ENCODE data around the gene GPATCH4. TPM values are rescaled to one million over a fixed set of nuclear protein-coding genes. Genes with fewer than 3 reads are reported as not detected.

GPATCH4 gene
- total and polyA plus RNA-seq, 4 donors = 7.6 to 23.6 (median 16.3) TPM

- H3K9me3 ChIP-seq (ENCODE audit: control insufficient read depth in 4 of 4, low read length in 3 of 4) = no peaks in the 10 kb centered on the region
- no peak overlapping the region for H3K9ac ChIP-seq (ENCODE audit: low read depth in 1 of 2, low read length in 2 of 2)
- H3K36me3 ChIP-seq (ENCODE audit: control insufficient read depth in 4 of 4, insufficient read depth in 3 of 4, low read depth in 1 of 4, low read length in 3 of 4) = no peaks in the 10 kb centered on the region
- WGBS = 75% methylated on average over 4 of the region's 4 CpGs
- no peak for DNase-seq (ENCODE audit: low spot score)
- no peak overlapping the region for H3K4me3 ChIP-seq (ENCODE audit: low read depth in 1 of 3, low read length in 3 of 3)
- H3K4me1 ChIP-seq (ENCODE audit: control insufficient read depth in 4 of 4, insufficient read depth in 4 of 4, low read length in 3 of 4) = peaks cover 0 to 4% (median 2%) of the 10 kb centered on the region in 4 donors
- peaks cover 0 to 2% (median 0%) of the 10 kb centered on the region in 4 donors for H3K27me3 ChIP-seq (ENCODE audit: control insufficient read depth in 4 of 4, insufficient read depth in 4 of 4, low read length in 3 of 4)
- H3K27ac ChIP-seq (ENCODE audit: low read depth in 1 of 2, low read length in 2 of 2) = no peak overlapping the region
- TF ChIP-seq HNF4G (IDR thresholded peaks at IDR 0.05) (no peak), GABPA (IDR thresholded peaks at IDR 0.05 in 1 of 2, conservative IDR thresholded peaks at IDR 0.05 in 1 of 2) (no peak), FOXA2 (IDR thresholded peaks at IDR 0.05) (no peak), REST (IDR thresholded peaks at IDR 0.05) (no peak), JUND (IDR thresholded peaks at IDR 0.05) (no peak), TAF1 (conservative IDR thresholded peaks at IDR 0.05) (no peak)
- TF ChIP-seq, protein P1, sequence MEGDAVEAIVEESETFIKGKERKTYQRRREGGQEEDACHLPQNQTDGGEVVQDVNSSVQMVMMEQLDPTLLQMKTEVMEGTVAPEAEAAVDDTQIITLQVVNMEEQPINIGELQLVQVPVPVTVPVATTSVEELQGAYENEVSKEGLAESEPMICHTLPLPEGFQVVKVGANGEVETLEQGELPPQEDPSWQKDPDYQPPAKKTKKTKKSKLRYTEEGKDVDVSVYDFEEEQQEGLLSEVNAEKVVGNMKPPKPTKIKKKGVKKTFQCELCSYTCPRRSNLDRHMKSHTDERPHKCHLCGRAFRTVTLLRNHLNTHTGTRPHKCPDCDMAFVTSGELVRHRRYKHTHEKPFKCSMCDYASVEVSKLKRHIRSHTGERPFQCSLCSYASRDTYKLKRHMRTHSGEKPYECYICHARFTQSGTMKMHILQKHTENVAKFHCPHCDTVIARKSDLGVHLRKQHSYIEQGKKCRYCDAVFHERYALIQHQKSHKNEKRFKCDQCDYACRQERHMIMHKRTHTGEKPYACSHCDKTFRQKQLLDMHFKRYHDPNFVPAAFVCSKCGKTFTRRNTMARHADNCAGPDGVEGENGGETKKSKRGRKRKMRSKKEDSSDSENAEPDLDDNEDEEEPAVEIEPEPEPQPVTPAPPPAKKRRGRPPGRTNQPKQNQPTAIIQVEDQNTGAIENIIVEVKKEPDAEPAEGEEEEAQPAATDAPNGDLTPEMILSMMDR (IDR thresholded peaks at IDR 0.05; ENCODE audit: low read depth, low read length, missing input control) = no peak
Measured at GRCh38 chr1:156586323-156586722, 15.0 kb downstream of the GPATCH4 start.

- Histone ChIP-seq H3K27me3 (ENCODE audit: control insufficient read depth in 4 of 4, insufficient read depth in 4 of 4, low read length in 3 of 4) (peaks cover 0 to 2% (median 0%) of the 10 kb centered on the region in 4 donors), H3K9me3 (ENCODE audit: control insufficient read depth in 4 of 4, low read length in 3 of 4) (no peaks in the 10 kb centered on the region), H3K27ac (ENCODE audit: low read depth in 1 of 2, low read length in 2 of 2) (no peak overlapping the region), H3K4me1 (ENCODE audit: control insufficient read depth in 4 of 4, insufficient read depth in 4 of 4, low read length in 3 of 4) (no peaks in the 10 kb centered on the region), H3K9ac (ENCODE audit: low read depth in 1 of 2, low read length in 2 of 2) (no peak overlapping the region), H3K36me3 (ENCODE audit: control insufficient read depth in 4 of 4, insufficient read depth in 3 of 4, low read depth in 1 of 4, low read length in 3 of 4) (no peaks in the 10 kb centered on the region), H3K4me3 (ENCODE audit: low read depth in 1 of 3, low read length in 3 of 3) (no peak overlapping the region)
- TF ChIP-seq ZBTB33 (IDR thresholded peaks at IDR 0.05) = no peak
- no peak for TF ChIP-seq HNF4G (IDR thresholded peaks at IDR 0.05)
- TF ChIP-seq FOXA1 (IDR thresholded peaks at IDR 0.05) = no peak
- TF ChIP-seq YY1 (IDR thresholded peaks at IDR 0.05) = no peak
- no peak for TF ChIP-seq TAF1 (conservative IDR thresholded peaks at IDR 0.05)
- no peak for TF ChIP-seq EGR1 (IDR thresholded peaks at IDR 0.05; ENCODE audit: low read depth in 2 of 2)
- no peak for DNase-seq (ENCODE audit: low spot score)
- 40% methylated on average over 11 of the region's 11 CpGs for WGBS
Measured at GRCh38 chr1:156584813-156585212, 16.5 kb downstream of the GPATCH4 start.

Data from liver (tissue), 9 donors.